Loucy (cell line): Measurements from ENCODE around the gene PURA.

ENCODE experiments used
- EZH2phosphoT487 ChIP-seq: fragments of 200-600 bp; IDR thresholded peaks from 2 replicates; pipeline ENCODE4 v1.6.1; 2018; ENCODE audit warnings: antibody characterized with exemption, mild to moderate bottlenecking, moderate library complexity, borderline replicate concordance
- TF ChIP-seq, protein P1 (sequence below): fragments of 200-600 bp; sonication (generic); conservative IDR thresholded peaks from 2 replicates; pipeline ENCODE4 v1.5.1; 2014; ENCODE audit warnings: mild to moderate bottlenecking, antibody characterized with exemption, low read length

- TF ChIP-seq, protein P1, sequence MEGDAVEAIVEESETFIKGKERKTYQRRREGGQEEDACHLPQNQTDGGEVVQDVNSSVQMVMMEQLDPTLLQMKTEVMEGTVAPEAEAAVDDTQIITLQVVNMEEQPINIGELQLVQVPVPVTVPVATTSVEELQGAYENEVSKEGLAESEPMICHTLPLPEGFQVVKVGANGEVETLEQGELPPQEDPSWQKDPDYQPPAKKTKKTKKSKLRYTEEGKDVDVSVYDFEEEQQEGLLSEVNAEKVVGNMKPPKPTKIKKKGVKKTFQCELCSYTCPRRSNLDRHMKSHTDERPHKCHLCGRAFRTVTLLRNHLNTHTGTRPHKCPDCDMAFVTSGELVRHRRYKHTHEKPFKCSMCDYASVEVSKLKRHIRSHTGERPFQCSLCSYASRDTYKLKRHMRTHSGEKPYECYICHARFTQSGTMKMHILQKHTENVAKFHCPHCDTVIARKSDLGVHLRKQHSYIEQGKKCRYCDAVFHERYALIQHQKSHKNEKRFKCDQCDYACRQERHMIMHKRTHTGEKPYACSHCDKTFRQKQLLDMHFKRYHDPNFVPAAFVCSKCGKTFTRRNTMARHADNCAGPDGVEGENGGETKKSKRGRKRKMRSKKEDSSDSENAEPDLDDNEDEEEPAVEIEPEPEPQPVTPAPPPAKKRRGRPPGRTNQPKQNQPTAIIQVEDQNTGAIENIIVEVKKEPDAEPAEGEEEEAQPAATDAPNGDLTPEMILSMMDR, result no peak
- no peak for TF ChIP-seq EZH2phosphoT487
These were observed 6.4 kb upstream of the PURA start for GRCh38 chr5:140107312-140108092.
